Mucosa of gallbladder (tissue), 1 donor: ENCODE measurements around the gene DYNLT2B. TPM values are rescaled to one million over a fixed set of nuclear protein-coding genes. Genes with fewer than 3 reads are reported as not detected.
A peak's percentile ranks its signal among the peaks of the same experiment; 100 is the strongest.
"Not testable (repeated sequence)": the region's sequence is repeated elsewhere in the genome, so short reads cannot be mapped to it uniquely, and the experiment has no call there.

Experiments used
- DNase-seq: peaks from one replicate; pipeline ENCODE4 v3.0.0-alpha.2; 2020; ENCODE audit warnings: low spot score
- total RNA-seq: library from RNA; stranded (reverse); gene quantifications from one replicate; pipeline ENCODE4 v1.2.1, GENCODE V29; 2021
- donor health status: DM: no; HTN: no; CAD: no.

DYNLT2B gene
- total RNA-seq, 1 donor from 2014 or later = 9.8 TPM

- no peak for DNase-seq
Observed at GRCh38 chr3:196326936-196327335, 8.9 kb upstream of the DYNLT2B start.

GRCh38 chr3:196323691-196324090 is 5.7 kb upstream of the DYNLT2B start:
- DNase-seq = no peak

GRCh38 chr3:196323016-196323415 is 5.0 kb upstream of the DYNLT2B start:
- no peak for DNase-seq

- no peak for DNase-seq
Observed at GRCh38 chr3:196321162-196321561, 3.1 kb upstream of the DYNLT2B start.

GRCh38 chr3:196320137-196320536 is 2.1 kb upstream of the DYNLT2B start:
- no peak for DNase-seq

GRCh38 chr3:196316799-196317686 is 997 bp downstream of the DYNLT2B start:
- DNase-seq = not testable (repeated sequence)

GRCh38 chr3:196315821-196316220 is 2.2 kb downstream of the DYNLT2B start:
- no peak for DNase-seq

- no peak for DNase-seq
Observed at GRCh38 chr3:196314597-196314996, 3.4 kb downstream of the DYNLT2B start.

- DNase-seq = not testable (repeated sequence)
Observed at GRCh38 chr3:196314086-196314485, 4.0 kb downstream of the DYNLT2B start.

GRCh38 chr3:196302960-196303359 is 15.1 kb downstream of the DYNLT2B start:
- not testable (repeated sequence) for DNase-seq

GRCh38 chr3:196302551-196302950 is 15.5 kb downstream of the DYNLT2B start:
- DNase-seq = not testable (repeated sequence)

- DNase-seq = no peak
Observed at GRCh38 chr3:196298521-196298920, 19.5 kb downstream of the DYNLT2B start.

- no peak for DNase-seq
Observed at GRCh38 chr3:196292286-196292923, 25.6 kb downstream of the DYNLT2B start.

- DNase-seq = no peak
Observed at GRCh38 chr3:196288141-196288460, 29.9 kb downstream of the DYNLT2B start.

- DNase-seq = peak; percentile 89
Observed at GRCh38 chr3:196287440-196288140, 30.4 kb downstream of the DYNLT2B start, which contains the start of gene PCYT1A. TSS of gene PCYT1A (minus strand) at chr3:196287726. CDS start at chr3:196270531, 17,195 bp downstream.

- DNase-seq = peak; percentile 19
Observed at GRCh38 chr3:196287090-196287439, 31.0 kb downstream of the DYNLT2B start.

- no peak for DNase-seq
Observed at GRCh38 chr3:196284396-196284795, 33.6 kb downstream of the DYNLT2B start.

GRCh38 chr3:196281962-196282361 is 36.1 kb downstream of the DYNLT2B start:
- DNase-seq = no peak

- DNase-seq = no peak
Observed at GRCh38 chr3:196280689-196281440, 37.2 kb downstream of the DYNLT2B start.

- DNase-seq = no peak
Observed at GRCh38 chr3:196275126-196275525, 42.9 kb downstream of the DYNLT2B start.

GRCh38 chr3:196274585-196274984 is 43.5 kb downstream of the DYNLT2B start:
- DNase-seq = no peak

GRCh38 chr3:196273655-196274054 is 44.4 kb downstream of the DYNLT2B start:
- DNase-seq = no peak
